Measurements from ENCODE around the gene UBE2Q2.
"Not testable (repeated sequence)": the region's sequence is repeated elsewhere in the genome, so short reads cannot be mapped to it uniquely, and the experiment has no call there.

The UBE2Q2 gene

DNA sequence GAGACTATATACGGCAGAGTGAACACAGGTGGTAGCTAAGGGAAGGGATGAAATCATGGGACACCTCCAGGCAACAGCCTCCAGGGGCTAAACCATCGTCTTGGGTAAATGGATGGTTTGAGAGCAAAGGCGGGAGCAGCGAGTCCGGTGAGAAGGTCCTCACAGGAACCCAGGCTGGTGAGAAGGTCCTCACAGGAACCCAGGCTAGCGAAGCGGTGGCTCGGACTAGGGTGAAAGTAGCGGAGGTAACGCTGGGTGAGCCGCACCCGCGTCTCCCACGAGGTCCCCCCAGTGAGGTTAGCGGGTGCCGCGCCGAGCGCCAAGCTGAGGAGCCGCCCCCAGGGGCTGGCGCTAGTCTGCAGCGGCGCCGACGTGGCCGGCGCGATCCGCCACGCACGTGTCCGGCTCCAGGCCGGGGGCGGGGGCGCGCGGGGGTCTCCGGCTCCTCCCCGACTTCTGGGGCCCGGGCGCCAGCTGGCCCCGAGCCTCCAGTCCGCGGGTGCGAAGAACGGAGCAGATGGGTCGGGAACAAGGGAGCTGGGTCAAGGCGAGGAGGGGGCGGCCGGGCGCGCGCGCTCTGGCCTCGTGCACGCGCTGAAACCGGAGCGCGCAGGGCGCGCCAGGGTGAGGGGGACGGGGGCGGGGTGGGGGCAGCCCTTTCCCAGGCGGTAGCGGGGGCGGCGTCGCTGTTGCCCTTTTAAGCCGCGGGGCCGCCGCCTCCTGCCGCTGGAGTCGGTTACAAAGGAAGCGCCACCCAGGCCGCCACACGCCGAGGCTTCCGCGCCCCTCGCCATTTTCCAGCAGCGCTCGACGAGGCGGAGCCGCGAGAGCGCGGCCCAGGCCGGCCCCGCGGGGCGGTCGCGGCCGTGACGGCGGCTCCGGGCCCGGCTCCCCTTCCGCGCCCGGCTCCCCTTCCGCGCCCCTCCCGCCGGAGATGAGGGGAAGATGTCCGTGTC lies at the start of gene UBE2Q2:
UBE2Q2 (plus strand) TSS at position 726 of the 956 bp plus-strand sequence; CDS start at position 946, 220 bp downstream.
- DNase-seq: peak; percentile 49

DNA sequence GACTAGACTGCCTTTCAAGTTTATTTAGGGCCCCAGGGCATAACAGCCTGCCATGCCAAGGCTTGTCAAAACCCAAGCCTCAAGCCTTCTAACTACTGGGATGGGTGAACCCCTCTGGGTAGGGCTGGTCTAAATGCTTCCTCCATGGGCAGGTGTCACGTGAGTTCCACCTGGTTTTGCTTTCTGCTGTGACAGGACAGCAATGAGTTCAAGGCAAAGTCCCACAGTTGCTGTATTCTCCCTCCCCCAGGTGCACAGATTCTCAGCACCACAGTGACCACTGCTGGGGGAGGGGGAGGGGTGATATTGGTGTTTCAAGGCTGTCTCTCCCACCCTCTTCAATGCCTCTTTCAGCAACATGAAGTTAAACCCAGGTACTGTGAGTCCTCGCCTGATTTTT lies 46.9 kb upstream of the UBE2Q2 start:
- DNase-seq: no peak

- not testable (repeated sequence) for DNase-seq
Observed at GRCh38 chr15:75797146-75797545, 46.1 kb upstream of the UBE2Q2 start.

- no peak for DNase-seq
Observed at GRCh38 chr15:75799190-75799589, 44.1 kb upstream of the UBE2Q2 start.

DNA sequence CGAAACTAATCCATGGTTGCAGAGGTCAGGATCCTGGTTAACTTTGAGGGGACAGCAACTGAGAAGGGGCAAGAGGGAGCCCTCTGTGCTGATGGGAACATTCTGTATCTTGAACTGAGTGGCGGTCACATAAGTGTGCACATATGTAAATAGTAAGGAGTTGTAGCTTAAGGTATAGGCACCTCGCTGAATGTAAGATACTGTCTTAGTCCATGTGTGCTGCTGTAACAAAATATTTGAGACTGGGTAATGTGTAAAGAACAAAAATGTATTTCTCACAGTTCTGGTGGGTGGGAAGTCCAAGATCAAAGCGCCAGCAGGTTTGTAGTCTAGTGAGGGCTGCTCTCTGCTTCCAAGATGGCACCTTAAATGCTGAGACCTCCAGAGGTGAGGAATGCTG lies 42.8 kb upstream of the UBE2Q2 start:
- DNase-seq: not testable (repeated sequence)

- DNase-seq: peak; percentile 53
Observed at GRCh38 chr15:75801859-75802593, 41.2 kb upstream of the UBE2Q2 start.

- not testable (repeated sequence) for DNase-seq
Observed at GRCh38 chr15:75807486-75807885, 35.8 kb upstream of the UBE2Q2 start.

GRCh38 chr15:75808009-75808408 lies 35.2 kb upstream of the UBE2Q2 start:
- DNase-seq: not testable (repeated sequence)

DNA sequence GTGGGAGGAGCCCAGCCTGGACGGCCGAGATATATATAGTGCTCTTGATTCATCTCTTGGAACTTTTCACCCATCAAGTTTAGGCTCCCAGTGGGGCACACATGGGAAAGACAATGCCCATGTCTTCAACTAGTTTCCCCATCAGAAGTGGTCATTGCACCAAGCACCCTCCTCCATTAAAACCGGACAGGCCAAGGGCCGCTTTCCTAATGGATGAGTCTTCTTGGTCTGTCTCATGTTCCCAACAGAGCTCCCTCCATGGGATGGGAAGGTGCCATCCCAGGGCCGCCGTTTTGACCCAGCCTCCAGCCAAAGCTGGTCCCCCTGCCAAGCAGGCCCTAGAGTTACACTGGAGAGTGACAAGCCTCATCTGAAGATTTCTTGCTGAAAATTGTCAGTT lies 34.7 kb upstream of the UBE2Q2 start:
- no peak for DNase-seq

- no peak for DNase-seq
Observed at GRCh38 chr15:75809986-75810750, 33.1 kb upstream of the UBE2Q2 start.

- no peak for DNase-seq
Observed at GRCh38 chr15:75810874-75811498, 32.3 kb upstream of the UBE2Q2 start.

GRCh38 chr15:75811626-75812025 lies 31.6 kb upstream of the UBE2Q2 start:
- no peak for DNase-seq

- no peak for DNase-seq
Observed at GRCh38 chr15:75814794-75815193, 28.5 kb upstream of the UBE2Q2 start.

GRCh38 chr15:75815811-75816719 lies 27.2 kb upstream of the UBE2Q2 start:
- DNase-seq: no peak

- DNase-seq: no peak
Observed at GRCh38 chr15:75817138-75817935, 25.9 kb upstream of the UBE2Q2 start.

DNA sequence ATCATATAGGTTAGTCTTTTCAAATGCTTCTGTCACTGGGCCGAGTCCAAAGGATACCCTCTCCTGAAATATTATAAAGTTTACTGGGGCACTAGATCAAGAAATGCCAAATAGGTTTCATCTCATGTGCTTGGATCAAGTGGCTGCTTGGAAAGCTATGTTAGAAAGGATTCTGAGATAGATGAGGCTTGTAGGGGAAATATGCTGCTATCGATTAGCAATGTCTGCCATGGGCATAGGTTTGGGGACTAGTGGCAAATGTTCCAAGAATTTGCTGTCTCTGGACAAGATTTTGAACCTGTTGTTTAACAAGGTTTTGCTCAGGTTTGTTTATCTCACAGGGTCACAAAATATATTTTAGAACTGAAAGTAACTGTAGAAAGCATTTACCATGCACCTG lies 23.0 kb upstream of the UBE2Q2 start:
- DNase-seq: no peak

DNA sequence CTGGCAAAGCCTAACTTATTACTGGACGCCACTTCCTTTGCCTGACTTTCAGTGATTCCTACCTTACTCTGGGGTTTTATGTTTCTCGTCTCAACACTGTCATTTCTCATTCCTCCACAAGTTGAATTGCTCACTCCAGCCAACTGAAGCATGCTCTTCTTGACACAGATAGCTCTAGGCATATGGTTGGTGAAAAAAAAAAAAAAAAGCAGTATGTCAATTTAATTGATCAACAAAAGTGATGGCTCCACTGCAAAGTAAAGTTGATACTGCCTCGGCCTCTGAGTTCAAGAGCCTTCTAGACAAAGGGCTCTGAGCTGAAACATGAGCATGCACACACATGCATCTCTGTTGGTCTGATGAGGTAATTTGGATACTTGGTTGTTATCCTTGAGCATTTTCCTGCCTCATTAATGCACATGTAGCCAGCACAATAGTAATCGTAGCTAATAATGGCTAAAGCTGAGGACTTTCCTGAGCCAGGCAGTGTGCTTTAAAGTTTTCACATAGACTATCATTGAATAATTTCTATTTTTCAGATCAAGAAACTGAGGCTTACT lies 21.4 kb upstream of the UBE2Q2 start:
- no peak for DNase-seq

- DNase-seq: no peak
Observed at GRCh38 chr15:75822685-75823278, 20.5 kb upstream of the UBE2Q2 start.

DNA sequence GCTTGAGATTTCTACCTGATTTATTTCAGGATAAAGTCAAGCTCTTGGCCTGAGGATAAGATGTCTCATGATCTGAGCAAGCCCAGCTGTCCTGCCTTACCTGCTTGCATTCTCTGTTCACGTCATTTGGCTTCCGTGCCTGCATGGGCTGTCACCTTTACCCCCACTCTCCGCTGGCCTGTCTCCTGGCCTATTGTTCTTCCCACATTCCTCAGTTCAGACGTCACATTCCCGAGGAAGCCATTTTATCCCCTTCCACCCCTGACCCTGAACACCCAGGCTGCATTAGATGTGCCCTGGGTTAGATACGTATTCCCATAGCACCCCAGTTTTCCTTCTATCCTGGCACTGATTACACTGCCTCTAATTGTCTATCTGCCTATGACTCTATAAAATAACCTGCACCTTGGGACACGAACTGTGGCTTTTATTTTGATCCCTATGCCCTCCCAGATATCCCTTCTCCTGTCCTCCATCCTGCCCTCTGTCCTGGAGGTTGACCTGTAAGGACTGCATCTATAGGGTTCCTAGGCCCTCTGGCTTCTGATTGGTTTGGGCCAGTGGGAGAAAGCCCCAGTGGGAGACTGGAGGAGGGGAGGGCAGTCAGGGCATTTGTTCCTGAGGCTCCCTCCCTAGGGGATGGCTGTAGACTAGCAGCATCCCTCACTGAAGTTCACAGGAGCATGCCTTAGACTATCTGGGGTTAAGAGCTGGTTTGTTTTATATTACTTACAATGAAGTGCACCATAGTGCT lies 19.2 kb upstream of the UBE2Q2 start:
- no peak for DNase-seq

Data from NCI-H1092 (cell line).